NCI-H345 treated with DMSO at 0.1 percent for 48 hours (cell line): ENCODE results near the gene CCDC30.
"Not testable (repeated sequence)": the region's sequence is repeated elsewhere in the genome, so short reads cannot be mapped to it uniquely, and the experiment has no call there.

Source experiments
- DNase-seq: peaks from one replicate; lab custom pipeline; 2025; ENCODE audit not compliant: unreplicated experiment; lab: John Stamatoyannopoulos, UW

The CCDC30 gene

GRCh38 chr1:42523171-42523570 lies 60.1 kb downstream of the CCDC30 start:
- no peak for DNase-seq

GRCh38 chr1:42524330-42524729 lies 61.2 kb downstream of the CCDC30 start:
- DNase-seq: no peak

DNA sequence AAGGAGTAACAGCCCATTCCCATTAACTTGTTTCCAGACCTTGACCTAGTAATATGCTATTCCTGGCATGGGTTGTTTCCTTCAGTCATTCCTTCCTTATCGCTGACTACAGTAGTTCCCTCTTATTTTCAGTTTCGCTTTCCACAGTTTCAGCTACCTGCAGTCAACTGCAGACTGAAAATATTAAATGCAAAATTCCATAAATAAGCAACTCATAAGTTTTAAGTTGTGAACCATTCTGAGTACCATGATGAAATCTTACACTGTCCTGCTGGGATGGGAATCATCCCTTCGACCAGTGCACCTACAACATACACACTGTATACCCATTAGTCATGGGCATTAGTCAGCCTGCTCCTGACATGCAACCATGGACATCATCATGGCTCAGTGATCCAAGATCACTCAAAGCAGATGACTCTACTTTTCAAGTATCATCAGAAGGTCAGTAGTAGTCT lies 66.7 kb downstream of the CCDC30 start:
- no peak for DNase-seq

DNA sequence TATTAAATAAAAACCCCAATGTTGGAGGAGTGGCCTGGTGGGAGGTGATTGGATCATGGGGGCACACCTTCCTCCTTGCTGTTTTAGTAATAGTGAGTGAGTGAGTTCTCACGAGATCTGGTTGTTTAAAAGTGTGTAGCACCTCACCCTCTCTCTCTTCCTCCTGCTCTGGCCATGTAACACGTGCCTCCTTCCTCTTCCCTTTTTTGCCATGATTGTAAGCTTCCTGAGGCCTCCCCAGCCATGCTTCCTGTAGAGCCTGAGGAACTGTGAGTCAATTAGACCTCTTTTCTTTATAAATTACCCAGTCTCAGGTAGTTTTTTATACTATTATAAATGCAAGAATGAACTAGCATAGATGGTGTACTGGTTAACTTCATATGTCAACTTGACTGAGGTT lies 68.0 kb downstream of the CCDC30 start:
- DNase-seq: no peak

DNA sequence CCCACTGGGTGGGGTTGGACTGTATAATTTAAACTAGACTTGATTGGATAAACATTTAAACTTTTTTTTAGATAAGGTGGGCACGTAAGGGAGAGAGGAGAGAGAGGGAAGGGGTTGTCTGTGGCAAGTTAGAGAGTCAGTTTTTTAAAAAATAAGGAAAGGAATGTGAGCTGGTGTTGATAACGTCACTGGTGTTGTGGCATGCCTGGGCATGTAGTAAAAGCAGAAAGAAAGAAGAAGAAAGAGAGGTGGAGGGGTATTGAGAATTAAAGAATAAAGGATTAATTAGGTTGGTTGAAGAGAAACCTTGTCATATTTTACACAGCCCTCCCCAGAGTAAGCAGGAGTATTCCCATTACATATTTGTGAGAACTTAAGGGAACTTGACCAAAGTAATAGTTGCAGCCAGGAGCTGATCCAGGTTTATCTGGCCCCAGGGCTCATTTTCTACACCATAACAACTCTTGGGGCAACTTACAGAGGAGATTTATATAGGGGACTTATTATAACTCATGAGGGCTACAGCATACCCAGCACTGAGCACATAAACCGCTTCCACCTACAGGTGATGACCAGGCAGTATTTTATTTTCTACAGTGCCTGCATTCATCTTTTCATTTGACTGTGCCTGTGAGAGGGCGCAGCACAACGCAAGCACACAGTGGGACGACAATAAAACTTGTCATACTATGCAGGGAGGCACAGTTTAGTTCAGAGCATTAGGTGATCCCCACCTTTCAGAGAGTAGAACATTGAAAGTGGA lies 70.2 kb downstream of the CCDC30 start:
- DNase-seq: no peak

GRCh38 chr1:42541104-42541503 lies 78.0 kb downstream of the CCDC30 start:
- DNase-seq: no peak

GRCh38 chr1:42551180-42551579 lies 88.1 kb downstream of the CCDC30 start:
- DNase-seq: no peak

GRCh38 chr1:42551590-42551989 lies 88.5 kb downstream of the CCDC30 start:
- no peak for DNase-seq

DNA sequence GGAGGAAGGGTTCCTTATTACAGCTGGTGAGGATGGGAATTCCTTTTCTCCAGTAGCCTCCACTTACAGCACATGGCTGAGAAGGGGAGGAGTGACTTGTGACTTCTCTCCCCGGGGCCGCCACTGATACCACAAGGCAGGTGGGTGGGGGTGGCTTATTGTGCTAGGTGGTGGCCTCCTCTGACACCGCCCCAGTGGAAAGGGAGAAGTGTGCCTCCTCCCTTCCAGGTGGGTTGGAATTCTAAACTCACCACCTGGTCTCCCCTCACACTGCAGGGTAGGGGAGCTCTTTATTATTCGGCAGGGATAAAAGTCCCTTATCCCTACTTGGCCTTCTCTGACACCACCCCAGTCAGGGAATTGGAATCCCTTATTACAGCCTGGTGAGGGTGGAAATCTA lies 89.5 kb downstream of the CCDC30 start:
- DNase-seq: no peak

DNA sequence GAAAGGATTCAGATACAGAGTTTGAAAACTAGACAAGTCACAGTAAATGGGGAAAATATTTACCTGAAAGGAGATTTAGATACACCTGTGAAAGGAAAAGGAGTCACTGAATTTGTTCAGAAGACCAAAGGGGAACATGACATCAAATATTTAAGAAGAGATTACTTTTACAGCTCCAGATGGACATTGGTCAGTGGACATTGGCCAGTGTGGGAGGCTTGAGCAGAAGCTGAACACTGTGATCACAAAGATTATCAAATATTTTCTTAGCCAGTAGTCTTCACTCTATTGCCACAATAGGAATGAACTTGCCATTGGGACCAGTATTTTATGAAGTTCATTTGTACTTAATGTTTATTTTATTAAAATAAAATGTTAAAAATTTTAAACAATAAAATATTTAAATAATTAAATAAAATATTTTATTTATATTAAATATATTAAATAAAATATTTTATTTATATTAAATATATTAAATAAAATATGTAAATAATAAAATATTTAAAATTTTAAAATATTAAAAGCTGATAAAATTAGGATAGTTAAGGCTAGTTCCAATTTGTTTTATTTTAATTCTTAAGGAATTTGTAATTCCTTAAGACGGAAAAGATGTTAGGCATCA lies 94.3 kb downstream of the CCDC30 start:
- DNase-seq: no peak

DNA sequence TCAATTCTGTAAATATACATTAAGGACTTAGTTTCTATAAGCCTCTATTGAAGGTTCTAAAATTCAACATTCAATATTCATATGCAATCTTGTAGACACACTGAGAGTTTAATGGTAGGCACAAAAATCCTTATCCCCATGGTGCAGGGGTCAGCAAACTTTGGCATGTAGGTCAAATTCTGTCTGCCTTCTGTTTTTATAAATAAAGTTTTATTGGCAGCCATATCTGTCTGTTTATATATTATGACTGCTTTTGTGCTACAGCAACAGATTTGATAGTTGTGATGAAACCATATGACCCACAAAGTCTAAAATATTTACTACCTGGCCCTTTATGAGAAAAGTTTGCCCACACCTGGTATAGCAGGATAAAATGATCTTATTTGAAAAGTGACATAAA lies 104.0 kb downstream of the CCDC30 start:
- DNase-seq: no peak

DNA sequence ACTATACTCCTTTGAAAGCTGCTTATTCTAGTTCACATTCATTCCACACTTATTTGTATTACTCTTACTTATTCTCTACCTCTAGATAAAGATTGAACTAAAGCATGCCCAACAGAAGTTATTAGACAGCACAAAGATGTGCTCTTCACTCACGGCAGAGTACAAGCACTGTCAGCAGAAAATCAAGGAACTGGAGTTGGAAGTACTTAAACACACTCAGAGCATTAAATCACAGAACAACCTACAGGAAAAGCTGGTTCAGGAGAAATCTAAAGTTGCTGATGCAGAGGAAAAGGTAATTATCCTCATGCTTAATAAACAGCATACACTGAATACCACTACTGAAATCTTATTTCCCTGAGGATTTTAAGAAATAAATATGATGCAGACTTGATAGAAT lies 113.8 kb downstream of the CCDC30 start:
- no peak for DNase-seq

GRCh38 chr1:42586016-42586415 lies 122.9 kb downstream of the CCDC30 start:
- DNase-seq: no peak

GRCh38 chr1:42587753-42588152 lies 124.7 kb downstream of the CCDC30 start:
- no peak for DNase-seq

DNA sequence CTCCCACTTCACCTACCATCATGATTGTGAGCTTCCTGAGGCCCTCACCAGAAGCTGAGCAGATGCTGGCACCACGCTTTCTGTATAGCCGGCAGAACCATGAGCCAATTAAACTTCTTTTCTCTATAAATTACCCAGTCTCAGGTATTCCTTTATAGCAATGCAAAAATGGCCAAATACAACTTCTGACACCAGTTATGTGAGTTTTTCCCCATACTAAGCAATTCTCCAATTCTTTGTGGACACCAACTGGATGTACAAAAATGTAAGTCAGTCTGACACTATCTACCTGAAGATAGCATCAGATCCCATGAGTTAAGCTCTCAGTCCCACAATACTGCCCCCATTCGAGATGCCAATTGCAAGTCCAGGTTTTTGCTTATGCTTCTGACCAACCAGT lies 129.7 kb downstream of the CCDC30 start:
- DNase-seq: no peak

DNA sequence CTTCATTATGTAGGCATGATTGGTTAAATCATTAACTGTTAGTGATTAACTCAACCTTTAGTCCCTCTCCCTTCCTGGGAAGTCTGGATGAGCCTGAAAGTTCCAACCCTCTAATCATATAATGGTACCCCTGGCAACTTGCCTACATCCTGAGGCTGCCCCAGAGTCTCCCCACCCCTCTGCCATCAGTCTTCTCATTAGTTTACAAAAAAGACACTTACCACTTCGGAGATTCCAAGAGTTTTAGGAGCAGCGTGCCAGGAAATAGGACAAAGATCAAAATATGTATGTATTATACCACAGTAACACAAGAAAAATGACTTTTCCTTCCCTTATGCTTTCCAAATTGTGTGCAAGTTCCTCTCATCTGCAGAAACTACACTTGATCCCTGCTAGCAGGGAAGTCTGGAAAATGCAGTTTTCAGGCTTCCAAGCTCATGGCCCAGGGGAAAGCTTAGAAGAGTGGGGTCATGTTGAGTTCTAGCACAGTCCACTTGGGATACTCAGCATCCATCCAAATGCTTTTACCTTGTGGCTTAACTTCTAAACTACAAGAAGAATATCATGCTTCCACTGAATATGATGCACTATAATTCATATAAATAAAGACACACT lies 130.5 kb downstream of the CCDC30 start:
- DNase-seq: no peak

GRCh38 chr1:42601472-42601871 lies 138.4 kb downstream of the CCDC30 start:
- DNase-seq: no peak

DNA sequence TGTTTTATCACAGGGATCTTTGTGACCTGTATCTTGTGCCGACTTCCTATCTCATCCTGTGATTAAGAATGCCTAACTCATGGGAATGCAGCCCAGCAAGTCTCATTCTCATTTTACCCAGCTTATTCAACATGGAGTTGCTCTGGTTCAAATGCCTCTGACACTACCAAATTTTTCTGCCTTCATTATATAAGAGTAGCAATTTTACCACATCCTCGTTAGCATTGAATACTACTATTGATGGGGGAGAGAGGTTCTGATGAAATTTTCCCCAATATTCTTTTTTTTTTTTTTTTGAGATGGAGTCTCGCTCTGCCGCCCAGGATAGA lies 150.7 kb downstream of the CCDC30 start:
- DNase-seq: no peak

DNA sequence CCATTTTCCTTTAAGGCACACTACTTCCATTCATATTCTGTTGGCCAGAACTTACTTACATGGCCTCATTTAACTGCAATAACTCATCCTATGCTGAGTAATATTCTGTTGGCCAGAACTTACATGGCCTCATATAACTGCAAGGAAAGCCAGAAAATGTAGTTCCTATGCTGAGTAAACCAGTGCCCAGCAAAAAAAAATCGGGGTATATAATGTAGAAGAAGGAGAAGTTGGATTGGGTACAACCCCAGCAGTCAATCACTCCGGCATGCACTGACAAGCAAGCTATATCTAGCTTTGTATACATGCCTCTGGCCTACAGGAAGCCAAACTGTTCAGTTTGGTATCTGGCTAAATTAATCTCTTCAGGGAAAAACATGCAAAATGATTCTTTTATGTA lies 155.8 kb downstream of the CCDC30 start:
- no peak for DNase-seq

GRCh38 chr1:42620307-42620706 lies 157.2 kb downstream of the CCDC30 start:
- no peak for DNase-seq

- DNase-seq: not testable (repeated sequence)
These were observed 158.1 kb downstream of the CCDC30 start for GRCh38 chr1:42621180-42621579.

DNA sequence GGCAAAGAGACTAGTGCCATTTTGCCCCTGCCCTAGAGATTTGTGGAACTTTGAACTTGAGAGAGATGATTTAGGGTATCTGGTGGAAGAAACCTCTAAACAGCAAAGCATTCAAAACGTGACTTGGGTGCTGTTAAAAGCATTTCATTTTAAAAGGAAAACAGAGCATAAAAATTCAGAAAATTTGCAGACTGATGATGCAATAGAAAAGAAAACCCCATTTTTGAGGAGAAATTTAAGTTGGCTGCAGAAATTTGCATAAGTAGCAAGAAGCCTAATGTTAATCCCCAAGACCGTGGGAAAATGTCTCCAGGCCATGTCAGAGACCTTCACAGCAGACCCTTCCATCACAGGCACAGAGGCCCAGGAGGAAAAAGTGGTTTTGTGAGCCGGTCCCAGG lies 164.1 kb downstream of the CCDC30 start:
- DNase-seq: not testable (repeated sequence)
